Hepatocyte (in vitro differentiated cells): Measurements from ENCODE around the gene PLEK2.

Experiments used
- EZH2 ChIP-seq: fragments of 200-600 bp; sonication (generic); IDR thresholded peaks from 2 replicates; pipeline ENCODE4 v1.6.1; 2016; ENCODE audit warnings: antibody characterized with exemption, mild to moderate bottlenecking, borderline replicate concordance
- TF ChIP-seq, protein P1 (sequence below): fragments of 200-600 bp; sonication (generic); IDR thresholded peaks from 2 replicates; pipeline ENCODE4 v1.5.1; 2016; ENCODE audit warnings: antibody characterized with exemption, mild to moderate bottlenecking; ENCODE audit not compliant: poor library complexity

DNA sequence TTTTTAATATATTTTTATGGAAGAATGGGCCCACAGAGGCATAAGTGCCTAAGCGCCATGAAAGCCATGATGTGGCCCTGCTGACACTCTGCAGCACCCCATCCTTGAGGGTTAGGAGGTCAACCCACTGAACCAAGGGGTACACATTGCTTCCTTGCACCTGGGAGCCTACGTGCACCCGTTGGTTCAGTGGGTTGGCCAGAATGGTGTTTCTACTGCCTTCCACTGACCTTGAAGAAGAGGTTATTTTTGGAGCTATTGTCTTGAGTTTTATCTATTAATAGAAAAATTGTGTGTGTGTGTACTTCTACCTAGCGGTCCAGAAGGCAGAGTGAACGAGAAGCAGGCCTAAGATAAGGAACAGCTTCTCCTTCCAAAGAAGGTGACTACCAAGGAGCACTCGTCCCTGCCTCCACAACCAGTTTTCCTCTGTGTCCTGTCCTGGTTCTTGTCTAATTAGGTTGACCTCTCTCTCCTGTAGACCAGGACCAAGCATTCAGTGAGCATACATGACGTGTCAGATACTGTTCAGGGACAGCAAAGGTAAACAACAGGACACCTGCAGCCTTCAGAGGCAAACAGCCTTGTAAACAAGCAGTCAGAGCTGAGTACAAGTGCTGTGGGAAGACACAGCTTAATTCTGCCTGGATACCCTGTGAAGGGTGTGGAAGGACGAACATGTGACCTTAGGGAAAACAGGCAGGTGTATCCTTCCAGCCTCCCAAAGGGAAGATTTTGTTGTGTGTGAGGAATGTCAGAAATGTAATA is 30.4 kb upstream of the PLEK2 start:
- TF ChIP-seq, protein P1, sequence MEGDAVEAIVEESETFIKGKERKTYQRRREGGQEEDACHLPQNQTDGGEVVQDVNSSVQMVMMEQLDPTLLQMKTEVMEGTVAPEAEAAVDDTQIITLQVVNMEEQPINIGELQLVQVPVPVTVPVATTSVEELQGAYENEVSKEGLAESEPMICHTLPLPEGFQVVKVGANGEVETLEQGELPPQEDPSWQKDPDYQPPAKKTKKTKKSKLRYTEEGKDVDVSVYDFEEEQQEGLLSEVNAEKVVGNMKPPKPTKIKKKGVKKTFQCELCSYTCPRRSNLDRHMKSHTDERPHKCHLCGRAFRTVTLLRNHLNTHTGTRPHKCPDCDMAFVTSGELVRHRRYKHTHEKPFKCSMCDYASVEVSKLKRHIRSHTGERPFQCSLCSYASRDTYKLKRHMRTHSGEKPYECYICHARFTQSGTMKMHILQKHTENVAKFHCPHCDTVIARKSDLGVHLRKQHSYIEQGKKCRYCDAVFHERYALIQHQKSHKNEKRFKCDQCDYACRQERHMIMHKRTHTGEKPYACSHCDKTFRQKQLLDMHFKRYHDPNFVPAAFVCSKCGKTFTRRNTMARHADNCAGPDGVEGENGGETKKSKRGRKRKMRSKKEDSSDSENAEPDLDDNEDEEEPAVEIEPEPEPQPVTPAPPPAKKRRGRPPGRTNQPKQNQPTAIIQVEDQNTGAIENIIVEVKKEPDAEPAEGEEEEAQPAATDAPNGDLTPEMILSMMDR: no peak
- no peak for TF ChIP-seq EZH2
